ENCODE results near the gene CNIH1. TPM values are rescaled to one million over a fixed set of nuclear protein-coding genes. Genes with fewer than 3 reads are reported as not detected.
"Not testable (repeated sequence)": the region's sequence is repeated elsewhere in the genome, so short reads cannot be mapped to it uniquely, and the experiment has no call there.

The CNIH1 gene
- total and polyA plus RNA-seq, 8 donors, result 119 to 145 (median 129) TPM

- DNase-seq, result no peak
- intact Hi-C loops (cut with DNase I), result no loop called here
- H3K36me3 ChIP-seq, result no peaks in the 10 kb centered on the region
- no peak overlapping the region for H3K27ac ChIP-seq
- no peaks in the 10 kb centered on the region for H3K27me3 ChIP-seq
- no peak overlapping the region for H3K4me3 ChIP-seq
- peaks cover 16 to 42% of the 10 kb centered on the region in 2 donors for H3K4me1 ChIP-seq
- no peaks in the 10 kb centered on the region for H3K9me3 ChIP-seq
- no peak for TF ChIP-seq CTCF (IDR thresholded peaks at IDR 0.05)
- ATAC-seq, result no peak
Measured at GRCh38 chr14:54443981-54444380, 2.8 kb upstream of the CNIH1 start.

GRCh38 chr14:54442961-54443360 is 1.8 kb upstream of the CNIH1 start:
- H3K36me3 ChIP-seq; H3K9me3 ChIP-seq; H3K27me3 ChIP-seq; ATAC-seq; H3K27ac ChIP-seq; H3K4me3 ChIP-seq; intact Hi-C loops (cut with DNase I): not testable (repeated sequence)
- peak in 1 of 4 donors; percentile 74 for DNase-seq
- H3K4me1 ChIP-seq, result peaks cover 16 to 52% of the 10 kb centered on the region in 2 donors

GRCh38 chr14:54440476-54440872 is 700 bp downstream of the CNIH1 start:
- ATAC-seq, result no peak
- no peaks in the 10 kb centered on the region for H3K36me3 ChIP-seq
- H3K4me3 ChIP-seq, result peak overlapping the region; percentile 49 to 70
- H3K27ac ChIP-seq, result peak overlapping the region; percentile 92 to 94
- H3K27me3 ChIP-seq, result no peaks in the 10 kb centered on the region
- H3K9me3 ChIP-seq, result no peaks in the 10 kb centered on the region
- no peak for TF ChIP-seq CTCF (IDR thresholded peaks at IDR 0.05)
- DNase-seq, result peak in 1 of 4 donors; percentile 8
- H3K4me1 ChIP-seq, result peaks cover 10 to 57% of the 10 kb centered on the region in 2 donors
- intact Hi-C loops (cut with DNase I), result no loop called here

GRCh38 chr14:54440037-54440436 is 1.1 kb downstream of the CNIH1 start:
- Histone ChIP-seq H3K9me3 (no peaks in the 10 kb centered on the region), H3K27me3 (no peaks in the 10 kb centered on the region), H3K4me3 (peak overlapping the region; percentile 49 to 70), H3K4me1 (peaks cover 12 to 61% of the 10 kb centered on the region in 2 donors), H3K27ac (peak overlapping the region; percentile 92 to 94), H3K36me3 (no peaks in the 10 kb centered on the region)
- intact Hi-C loops (cut with DNase I), result no loop called here
- no peak for TF ChIP-seq CTCF (IDR thresholded peaks at IDR 0.05)
- peak in 1 of 4 donors; percentile 12 for DNase-seq
- no peak for ATAC-seq

- ATAC-seq, result no peak
- intact Hi-C loops (cut with DNase I), result no loop called here
- no peak for DNase-seq
- no peaks in the 10 kb centered on the region for H3K36me3 ChIP-seq
- TF ChIP-seq CTCF (IDR thresholded peaks at IDR 0.05), result no peak
- H3K27ac ChIP-seq, result no peak overlapping the region
- H3K4me1 ChIP-seq, result peaks cover 18 to 74% of the 10 kb centered on the region in 2 donors
- H3K4me3 ChIP-seq, result no peak overlapping the region
- H3K27me3 ChIP-seq, result no peaks in the 10 kb centered on the region
- H3K9me3 ChIP-seq, result no peaks in the 10 kb centered on the region
Measured at GRCh38 chr14:54438703-54439102, 2.5 kb downstream of the CNIH1 start.

- intact Hi-C loops (cut with DNase I); H3K4me3 ChIP-seq; H3K27me3 ChIP-seq; H3K9me3 ChIP-seq; H3K27ac ChIP-seq; ATAC-seq; H3K36me3 ChIP-seq; DNase-seq: not testable (repeated sequence)
- H3K4me1 ChIP-seq, result peaks cover 18 to 74% of the 10 kb centered on the region in 2 donors
Measured at GRCh38 chr14:54437954-54438353, 3.2 kb downstream of the CNIH1 start.
